LNCaP clone FGC (cell line): Measurements from ENCODE around the gene GRN.

ENCODE experiments used
- DNase-seq: peaks from one replicate; pipeline ENCODE4 v3.0.0-alpha.2; 2011; ENCODE audit warnings: low read depth
- H3K4me3 ChIP-seq: 2 replicates; pipeline ENCODE4 v1.5.1; 2011; ENCODE audit warnings: mild to moderate bottlenecking, low read depth, low read length, control low read depth
- TF ChIP-seq, protein P1 (sequence below): IDR thresholded peaks from 2 replicates; pipeline ENCODE4 v1.5.1; 2012; ENCODE audit warnings: mild to moderate bottlenecking; ENCODE audit not compliant: control insufficient read depth, insufficient read depth; ENCODE audit errors: extremely low read depth

GRN gene

DNA sequence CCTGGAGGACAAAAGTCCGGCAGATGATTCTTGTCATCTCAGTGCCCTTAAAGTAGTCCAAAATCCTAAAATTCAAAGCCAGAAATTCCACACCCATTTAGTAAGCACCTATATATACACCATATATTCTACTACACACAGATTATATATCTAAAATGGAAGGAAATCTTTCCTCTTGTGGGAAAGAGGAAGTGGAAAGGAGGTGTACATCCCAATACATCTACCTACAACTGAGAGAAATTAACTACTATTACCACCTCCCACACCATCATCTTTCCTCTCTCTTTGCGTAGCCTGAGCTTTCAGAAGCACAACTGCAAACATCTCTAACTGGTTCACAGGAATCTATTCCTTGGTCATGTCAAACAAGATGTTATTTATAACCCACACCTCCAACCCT, 49.7 kb downstream of the GRN start:
- TF ChIP-seq, protein P1, sequence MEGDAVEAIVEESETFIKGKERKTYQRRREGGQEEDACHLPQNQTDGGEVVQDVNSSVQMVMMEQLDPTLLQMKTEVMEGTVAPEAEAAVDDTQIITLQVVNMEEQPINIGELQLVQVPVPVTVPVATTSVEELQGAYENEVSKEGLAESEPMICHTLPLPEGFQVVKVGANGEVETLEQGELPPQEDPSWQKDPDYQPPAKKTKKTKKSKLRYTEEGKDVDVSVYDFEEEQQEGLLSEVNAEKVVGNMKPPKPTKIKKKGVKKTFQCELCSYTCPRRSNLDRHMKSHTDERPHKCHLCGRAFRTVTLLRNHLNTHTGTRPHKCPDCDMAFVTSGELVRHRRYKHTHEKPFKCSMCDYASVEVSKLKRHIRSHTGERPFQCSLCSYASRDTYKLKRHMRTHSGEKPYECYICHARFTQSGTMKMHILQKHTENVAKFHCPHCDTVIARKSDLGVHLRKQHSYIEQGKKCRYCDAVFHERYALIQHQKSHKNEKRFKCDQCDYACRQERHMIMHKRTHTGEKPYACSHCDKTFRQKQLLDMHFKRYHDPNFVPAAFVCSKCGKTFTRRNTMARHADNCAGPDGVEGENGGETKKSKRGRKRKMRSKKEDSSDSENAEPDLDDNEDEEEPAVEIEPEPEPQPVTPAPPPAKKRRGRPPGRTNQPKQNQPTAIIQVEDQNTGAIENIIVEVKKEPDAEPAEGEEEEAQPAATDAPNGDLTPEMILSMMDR, result no peak
- no peak for DNase-seq
- no peak overlapping the region for H3K4me3 ChIP-seq

DNA sequence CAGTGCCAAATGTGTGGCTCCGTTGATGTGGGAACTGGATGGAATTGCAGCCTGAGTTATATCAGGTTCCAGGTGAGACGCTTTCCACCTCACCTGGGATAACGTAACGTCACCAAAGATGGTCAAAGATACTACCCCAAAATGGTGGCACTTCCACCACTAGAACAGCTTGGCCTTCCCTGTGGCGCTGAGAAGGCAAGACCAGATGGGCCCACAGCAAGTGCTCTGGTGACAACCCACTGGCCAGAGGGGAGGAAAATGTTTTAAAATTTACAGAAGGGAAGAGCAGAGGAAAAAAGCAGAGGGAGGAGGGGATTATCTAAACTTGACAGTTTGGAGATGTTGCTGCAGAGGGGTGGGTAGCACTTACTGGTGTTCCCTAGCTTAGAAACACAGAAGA, 51.8 kb downstream of the GRN start:
- DNase-seq, result no peak
- TF ChIP-seq, protein P1, result no peak
- H3K4me3 ChIP-seq, result no peak overlapping the region

DNA sequence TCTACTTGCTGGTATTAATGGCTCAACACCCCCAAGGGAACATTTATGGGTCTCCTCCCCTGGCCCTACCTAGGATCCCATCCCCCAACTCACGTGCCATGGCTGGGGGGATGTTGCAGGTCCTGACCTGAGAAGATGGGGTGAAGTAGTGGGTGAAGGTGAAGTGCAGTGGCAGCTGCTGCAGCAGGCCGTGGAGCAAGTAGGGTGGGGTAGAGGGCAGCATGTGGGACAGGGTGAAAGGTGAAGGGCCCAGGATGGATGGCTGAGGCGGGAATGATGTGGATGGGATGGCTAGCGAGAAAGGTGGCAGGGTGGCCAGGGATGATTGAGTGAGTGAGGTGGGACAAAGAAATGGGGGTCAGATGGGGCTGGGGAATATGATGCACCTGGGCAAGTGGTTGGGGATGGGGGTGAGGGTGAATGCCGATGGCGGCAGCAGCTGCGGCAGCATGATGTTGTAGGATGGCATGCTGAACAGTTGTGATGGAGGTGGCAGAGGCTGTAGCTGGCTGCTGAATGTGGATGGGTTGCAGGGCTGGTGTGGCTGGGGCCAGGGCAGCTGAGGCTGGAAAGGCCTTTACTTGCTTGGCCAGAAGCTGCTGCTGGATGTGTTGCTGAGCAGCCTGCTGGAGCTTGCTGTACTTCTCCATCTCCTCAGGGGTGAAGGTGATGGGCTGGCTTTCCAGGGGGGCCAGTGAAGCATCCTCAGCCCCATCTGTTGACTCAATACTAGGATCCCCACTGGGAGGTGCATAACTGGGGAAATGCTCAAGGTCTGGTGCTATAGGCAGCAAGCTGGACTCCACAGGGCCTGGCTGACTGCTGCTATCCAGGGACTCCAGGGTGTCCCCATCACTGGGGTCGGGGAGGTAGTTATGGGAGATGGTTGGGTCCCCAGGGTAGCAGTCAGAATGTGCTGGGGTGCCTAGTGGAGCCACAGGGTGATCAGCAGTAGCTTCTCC, 52.7 kb downstream of the GRN start:
- H3K4me3 ChIP-seq, result no peak overlapping the region
- no peak for DNase-seq
- TF ChIP-seq, protein P1, result no peak

DNA sequence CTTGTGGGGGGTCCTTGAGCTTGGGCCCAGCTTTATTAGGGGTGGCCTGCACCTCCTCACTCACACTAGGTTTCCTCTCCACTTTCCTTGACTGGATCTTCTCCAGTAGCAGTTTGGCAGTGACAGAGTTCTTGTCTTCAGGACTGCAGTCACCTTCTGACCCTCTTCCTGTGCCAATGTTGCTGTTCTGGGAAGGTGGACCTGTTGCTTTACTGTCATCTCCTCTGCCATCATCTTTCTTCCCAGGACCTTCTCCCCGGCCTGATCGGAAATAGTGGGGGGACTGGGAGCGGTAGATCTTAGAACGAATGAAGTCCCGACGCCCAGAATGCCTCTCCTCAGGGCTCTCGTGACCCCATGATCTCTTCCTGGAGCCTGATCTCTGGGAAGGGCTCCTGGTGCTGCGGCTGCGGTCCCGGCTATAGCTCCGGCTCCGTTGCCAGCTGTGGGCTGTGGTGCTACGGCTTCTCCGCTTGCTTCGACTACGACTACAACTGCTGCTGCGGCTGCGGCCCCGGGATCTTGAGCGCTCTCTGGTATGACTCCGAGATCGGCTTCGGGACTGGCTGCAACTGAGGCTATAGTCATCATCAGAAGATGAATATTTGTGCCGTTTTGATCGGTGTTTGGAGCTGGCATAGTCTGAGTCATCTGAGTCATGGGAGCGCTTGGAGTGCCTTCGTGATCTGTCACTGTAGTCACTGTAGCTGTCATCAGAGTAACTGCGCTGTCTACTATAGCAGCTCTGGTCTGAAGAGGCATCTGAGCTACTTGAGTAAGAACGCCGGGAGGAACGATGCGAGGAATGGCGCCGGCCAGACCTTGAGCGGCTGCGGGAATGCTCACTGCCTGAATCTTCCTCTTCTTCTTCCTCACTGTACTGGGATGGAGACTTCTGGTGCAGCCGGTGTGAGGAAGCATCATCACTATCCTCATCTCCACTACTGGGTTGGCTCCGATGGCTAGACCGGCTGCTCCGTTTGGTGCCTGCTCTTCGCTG, 53.9 kb downstream of the GRN start:
- TF ChIP-seq, protein P1, result no peak
- no peak overlapping the region for H3K4me3 ChIP-seq
- no peak for DNase-seq

DNA sequence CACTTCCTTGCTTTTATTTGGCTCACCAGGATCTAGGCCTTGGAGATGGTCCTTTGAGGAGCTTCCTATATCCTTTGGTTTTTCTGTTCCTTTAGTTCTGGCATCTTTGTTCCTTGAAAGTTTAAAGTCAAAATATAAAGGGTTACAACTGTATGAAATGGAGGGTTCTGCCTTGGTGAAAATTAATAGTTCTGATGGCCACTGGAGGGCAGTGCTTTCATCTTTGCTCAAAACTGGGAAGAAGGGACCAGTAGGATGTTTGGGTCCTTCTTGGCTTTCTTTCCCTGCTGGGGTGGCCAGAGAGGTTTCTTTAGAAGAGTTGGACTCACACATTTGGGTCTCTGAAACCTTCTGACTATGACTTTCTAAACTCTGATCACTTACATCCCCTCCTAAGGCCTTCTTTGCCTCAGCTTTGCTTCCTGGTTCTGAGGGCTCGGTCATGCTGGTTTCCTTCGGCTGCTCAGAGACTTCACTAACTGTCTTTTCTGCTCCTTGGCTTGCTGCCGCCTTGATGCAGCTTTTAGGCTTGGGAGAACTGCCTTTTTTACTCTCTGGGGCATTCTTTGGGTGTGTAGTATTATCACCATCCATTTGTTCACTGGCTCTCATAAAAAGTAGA, 55.2 kb downstream of the GRN start:
- TF ChIP-seq, protein P1, result peak; percentile 45
- DNase-seq, result no peak

More for the DNA sequence above, 55.2 kb downstream of the GRN start:
- H3K4me3 ChIP-seq, result no peak overlapping the region
